ENCODE measurements around the gene CEP57. TPM values are rescaled to one million over a fixed set of nuclear protein-coding genes. Genes with fewer than 3 reads are reported as not detected.
A peak's percentile ranks its signal among the peaks of the same experiment; 100 is the strongest.

Gene CEP57
- 10 to 100 TPM; 18.6 to 30.1 (median 23.8) TPM for total RNA-seq

GRCh38 chr11:95790123-95790932 lies at the start of gene CEP57:
CEP57 (plus strand) TSS chr11:95790498; CDS start chr11:95790699, 201 bp downstream.
- peak within 1 kb of the TSS; percentile 85 to 96 (median 88) for H3K4me3 ChIP-seq
- peak; percentile 85 for DNase-seq
- intact Hi-C loops (cut with DNase I), result no loop called here
- H3K27me3 ChIP-seq, result no peaks in the 10 kb centered on the region
- no peaks in the 10 kb centered on the region for H3K9me3 ChIP-seq
- TF ChIP-seq CTCF (IDR thresholded peaks at IDR 0.05) (peak in 1 of 6 experiments; percentile 4), POLR2A (IDR thresholded peaks at IDR 0.05) (peak in 1 of 4 donors; percentile 82)
- H3K4me1 ChIP-seq, result peaks cover 0 to 30% (median 16%) of the 10 kb centered on the region in 3 donors
- H3K27ac ChIP-seq, result peak within 1 kb of the TSS; percentile 98 to 99 (median 99)
- WGBS, 2 donors, result 1% methylated on average over 36 to 44 of the region's 55 CpGs
- peaks cover 0 to 27% (median 0%) of the 10 kb centered on the region in 3 donors for H3K36me3 ChIP-seq

- no peaks in the 10 kb centered on the region for H3K9me3 ChIP-seq
- WGBS, 2 donors, result 80 to 81% methylated on average over 1 of the region's 1 CpG
- no peaks in the 10 kb centered on the region for H3K4me1 ChIP-seq
- TF ChIP-seq CTCF (IDR thresholded peaks at IDR 0.05), result no peak
- TF ChIP-seq POLR2A (IDR thresholded peaks at IDR 0.05), result no peak
- H3K27ac ChIP-seq, result no peak overlapping the region
- no peak for DNase-seq
- no peak overlapping the region for H3K4me3 ChIP-seq
- intact Hi-C loops (cut with DNase I), result no loop called here
- no peaks in the 10 kb centered on the region for H3K27me3 ChIP-seq
- no peaks in the 10 kb centered on the region for H3K36me3 ChIP-seq
These were observed 40.2 kb upstream of the CEP57 start for GRCh38 chr11:95750101-95750500.

- intact Hi-C loops (cut with DNase I), result no loop called here
These were observed 38.8 kb upstream of the CEP57 start for GRCh38 chr11:95751515-95751914.

GRCh38 chr11:95760941-95761340 lies 29.4 kb upstream of the CEP57 start:
- intact Hi-C loops (cut with DNase I), result loop anchor here (5.0 kb wide), 2 partner anchors 59 to 599 kb away; no protein-coding TSS in a partner anchor
- no peak for DNase-seq
- Histone ChIP-seq H3K4me1 (no peaks in the 10 kb centered on the region), H3K9me3 (no peaks in the 10 kb centered on the region), H3K27ac (no peak overlapping the region), H3K4me3 (no peak overlapping the region), H3K36me3 (no peaks in the 10 kb centered on the region), H3K27me3 (no peaks in the 10 kb centered on the region)
- 82 to 100% methylated on average over 1 of the region's 1 CpG for WGBS, 2 donors
- TF ChIP-seq CTCF (IDR thresholded peaks at IDR 0.05) (no peak), POLR2A (IDR thresholded peaks at IDR 0.05) (no peak)

More at GRCh38 chr11:95751515-95751914, 38.8 kb upstream of the CEP57 start:
- no peak for DNase-seq
- TF ChIP-seq CTCF (IDR thresholded peaks at IDR 0.05) (no peak), POLR2A (IDR thresholded peaks at IDR 0.05) (no peak)
- no peaks in the 10 kb centered on the region for H3K4me1 ChIP-seq
- H3K27ac ChIP-seq, result no peak overlapping the region
- WGBS, 2 donors, result 93 to 100% methylated on average over 1 of the region's 1 CpG
- H3K36me3 ChIP-seq, result no peaks in the 10 kb centered on the region
- H3K4me3 ChIP-seq, result no peak overlapping the region
- no peaks in the 10 kb centered on the region for H3K9me3 ChIP-seq
- no peaks in the 10 kb centered on the region for H3K27me3 ChIP-seq

- Histone ChIP-seq H3K4me1 (no peaks in the 10 kb centered on the region), H3K27me3 (no peaks in the 10 kb centered on the region), H3K27ac (no peak overlapping the region), H3K9me3 (no peaks in the 10 kb centered on the region), H3K36me3 (no peaks in the 10 kb centered on the region), H3K4me3 (no peak overlapping the region)
- no peak for DNase-seq
- TF ChIP-seq CTCF (IDR thresholded peaks at IDR 0.05) (no peak), POLR2A (IDR thresholded peaks at IDR 0.05) (no peak)
- intact Hi-C loops (cut with DNase I), result loop anchor here (5.0 kb wide), 2 partner anchors 60 to 600 kb away; no protein-coding TSS in a partner anchor
- WGBS, 2 donors, result 85 to 95% methylated on average over 3 of the region's 3 CpGs
These were observed 27.8 kb upstream of the CEP57 start for GRCh38 chr11:95762534-95762933.

All from esophagus squamous epithelium (tissue), 5 donors.